Natural killer cell (primary cell): ENCODE measurements around the gene SAG. TPM values are rescaled to one million over a fixed set of nuclear protein-coding genes. Genes with fewer than 3 reads are reported as not detected.
A peak's percentile ranks its signal among the peaks of the same experiment; 100 is the strongest.

ENCODE experiments used
- ATAC-seq, 3 donors: fragments of 150-1000 bp in 2 of 3; fragments of 200-7000 bp in 1 of 3; cut with Tn5 transposase; 1 replicate in 1 of 3; 2 replicates in 2 of 3; pipeline ENCODE4 v1.10.0; 2021; ENCODE audit warnings: mild to moderate bottlenecking in 2 of 3, moderate library complexity in 2 of 3
- DNase-seq, 2 donors: peaks; one replicate each; pipeline versions ENCODE4 v3.0.0 to v3.0.0-alpha.2; 2013 to 2021; ENCODE audit warnings: mixed read lengths in 1 of 2
- H3K27ac ChIP-seq: one replicate; pipeline ENCODE4 v1.5.1; 2013; ENCODE audit warnings: mild to moderate bottlenecking, low read length
- H3K27me3 ChIP-seq: one replicate; pipeline ENCODE4 v1.6.1; 2013; ENCODE audit warnings: low read length; ENCODE audit not compliant: control insufficient read depth, insufficient read depth
- H3K36me3 ChIP-seq: one replicate; pipeline ENCODE4 v1.6.1; 2013; ENCODE audit warnings: low read length; ENCODE audit not compliant: control insufficient read depth, insufficient read depth
- H3K4me1 ChIP-seq: one replicate; pipeline ENCODE4 v1.6.1; 2013; ENCODE audit warnings: low read length; ENCODE audit not compliant: control insufficient read depth, insufficient read depth
- H3K4me3 ChIP-seq: one replicate; pipeline ENCODE4 v1.5.1; 2013; ENCODE audit warnings: low read length
- H3K9me3 ChIP-seq: one replicate; pipeline ENCODE4 v1.6.1; 2013; ENCODE audit warnings: low read length; ENCODE audit not compliant: control insufficient read depth, insufficient read depth
- H3K27ac Mint-ChIP-seq, 2 donors: one replicate each; pipeline ENCODE4 v1.8.0; 2022; ENCODE audit warnings: mild to moderate bottlenecking in 2 of 2, mixed read lengths in 2 of 2, moderate library complexity in 1 of 2
- H3K27me3 Mint-ChIP-seq, 2 donors: one replicate each; pipeline ENCODE4 v1.8.0; 2022; ENCODE audit warnings: low read depth in 2 of 2, mixed read lengths in 2 of 2
- H3K36me3 Mint-ChIP-seq: one replicate; pipeline ENCODE4 v1.8.0; 2022; ENCODE audit warnings: mixed read lengths
- H3K4me1 Mint-ChIP-seq, 2 donors: one replicate each; pipeline ENCODE4 v1.8.0; 2022; ENCODE audit warnings: mixed read lengths in 2 of 2
- H3K4me3 Mint-ChIP-seq: one replicate; pipeline ENCODE4 v1.8.0; 2022; ENCODE audit warnings: mild to moderate bottlenecking, moderate library complexity, mixed read lengths
- H3K9me3 Mint-ChIP-seq, 2 donors: one replicate each; pipeline ENCODE4 v1.8.0; 2022; ENCODE audit warnings: mixed read lengths in 2 of 2
- CTCF ChIP-seq: fragments of 200-600 bp; IDR thresholded peaks from one replicate; pipeline ENCODE4 v1.8.0; 2022; ENCODE audit warnings: antibody characterized with exemption
- WGBS: methylation state at CpG from one replicate; pipeline ENCODE4 v1.1.7; 2013; ENCODE audit warnings: missing lambda C conversion rate; ENCODE audit not compliant: insufficient coverage; 5-methylcytosine and 5-hydroxymethylcytosine counted together
- intact Hi-C: fragments of 100-400 bp; cut with micrococcal nuclease; formaldehyde crosslinking; loops from one replicate; pipeline ENCODE4 v1.14.2; 2022
- total RNA-seq, 4 donors: library from RNA; stranded (reverse); fragments of 120-200 nt in 1 of 4; gene quantifications; one replicate each; pipeline versions ENCODE4 v1.2.3 to v1.2.4, GENCODE V29; 2013 to 2022

The SAG gene
- total RNA-seq, 3 donors from 2014 or later (not counting 1 experiment from before 2014, with no cell fraction given) = 0.11 to 0.33 (median 0.12) TPM

GRCh38 chr2:233280114-233280693 is 27.4 kb upstream of the SAG start:
- peaks cover 14% of the 10 kb centered on the region for H3K4me1 ChIP-seq
- DNase-seq (no peak), ATAC-seq (peak in 1 of 3 donors; percentile 28)
- 87% methylated on average over 3 of the region's 4 CpGs for WGBS
- no peaks in the 10 kb centered on the region for H3K27me3 ChIP-seq
- no peaks in the 10 kb centered on the region for H3K27me3 Mint-ChIP-seq
- H3K27ac Mint-ChIP-seq = peak overlapping the region in 1 of 2 donors; percentile 62
- no peak overlapping the region for H3K4me3 ChIP-seq
- H3K9me3 ChIP-seq = no peaks in the 10 kb centered on the region
- peaks cover 24 to 37% of the 10 kb centered on the region in 2 donors for H3K4me1 Mint-ChIP-seq
- peaks cover 53% of the 10 kb centered on the region for H3K36me3 Mint-ChIP-seq
- no peaks in the 10 kb centered on the region for H3K9me3 Mint-ChIP-seq
- no peak overlapping the region for H3K27ac ChIP-seq
- TF ChIP-seq CTCF = no peak
- H3K4me3 Mint-ChIP-seq = no peak overlapping the region
- intact Hi-C loops = no loop called here
- peaks cover 84% of the 10 kb centered on the region for H3K36me3 ChIP-seq

- Histone ChIP-seq H3K27ac (peak overlapping the region; percentile 28), H3K27me3 (no peaks in the 10 kb centered on the region), H3K9me3 (no peaks in the 10 kb centered on the region), H3K4me1 (peaks cover 14% of the 10 kb centered on the region), H3K36me3 (peaks cover 84% of the 10 kb centered on the region), H3K4me3 (no peak overlapping the region)
- Mint-ChIP-seq H3K9me3 (no peaks in the 10 kb centered on the region), H3K4me1 (peaks cover 24 to 42% of the 10 kb centered on the region in 2 donors), H3K27me3 (no peaks in the 10 kb centered on the region), H3K27ac (peak overlapping the region; percentile 62 to 72), H3K4me3 (peak overlapping the region; percentile 37), H3K36me3 (peaks cover 54% of the 10 kb centered on the region)
- peak; percentile 15 to 35 (median 33) for ATAC-seq
- no peak for TF ChIP-seq CTCF
- 81% methylated on average over 4 of the region's 4 CpGs for WGBS
- no peak for DNase-seq
- intact Hi-C loops = no loop called here
Measured at GRCh38 chr2:233281553-233281952, 26.1 kb upstream of the SAG start.

GRCh38 chr2:233281992-233282603 is 25.5 kb upstream of the SAG start:
- H3K4me1 ChIP-seq = peaks cover 14% of the 10 kb centered on the region
- ATAC-seq (peak; percentile 87 to 96 (median 90)), DNase-seq (peak in 1 of 2 donors; percentile 31)
- WGBS = 73% methylated on average over 6 of the region's 6 CpGs
- intact Hi-C loops = no loop called here
- no peaks in the 10 kb centered on the region for H3K9me3 Mint-ChIP-seq
- no peak overlapping the region for H3K4me3 ChIP-seq
- TF ChIP-seq CTCF = no peak
- peak overlapping the region; percentile 28 for H3K27ac ChIP-seq
- H3K36me3 Mint-ChIP-seq = peaks cover 54% of the 10 kb centered on the region
- no peaks in the 10 kb centered on the region for H3K27me3 ChIP-seq
- no peaks in the 10 kb centered on the region for H3K27me3 Mint-ChIP-seq
- H3K27ac Mint-ChIP-seq = peak overlapping the region; percentile 62 to 72
- H3K9me3 ChIP-seq = no peaks in the 10 kb centered on the region
- peaks cover 24 to 45% of the 10 kb centered on the region in 2 donors for H3K4me1 Mint-ChIP-seq
- peak overlapping the region; percentile 37 for H3K4me3 Mint-ChIP-seq
- peaks cover 82% of the 10 kb centered on the region for H3K36me3 ChIP-seq
